ENCODE measurements around the gene HOXB6.

Gene HOXB6

DNA sequence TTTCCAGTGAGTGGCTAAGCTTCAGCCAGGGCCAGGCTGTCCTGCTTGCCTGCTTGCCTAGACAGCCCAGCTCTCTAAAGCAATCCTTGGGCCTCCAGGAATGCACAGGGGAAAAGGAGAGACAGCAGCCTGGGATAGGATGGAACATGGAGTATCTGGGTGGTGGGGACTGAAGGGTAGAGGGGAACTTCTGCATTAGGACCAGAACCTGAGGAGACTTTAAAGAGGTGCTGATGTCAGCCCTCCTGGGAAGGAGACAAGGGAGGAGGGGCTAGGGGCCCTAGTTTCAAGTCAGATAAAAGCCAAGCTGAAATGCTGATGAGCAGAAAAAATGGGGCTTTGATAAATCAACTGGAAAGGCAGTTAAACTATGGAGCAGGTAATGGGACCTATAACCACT lies 4.2 kb upstream of the HOXB6 start:
- no peak for DNase-seq

DNA sequence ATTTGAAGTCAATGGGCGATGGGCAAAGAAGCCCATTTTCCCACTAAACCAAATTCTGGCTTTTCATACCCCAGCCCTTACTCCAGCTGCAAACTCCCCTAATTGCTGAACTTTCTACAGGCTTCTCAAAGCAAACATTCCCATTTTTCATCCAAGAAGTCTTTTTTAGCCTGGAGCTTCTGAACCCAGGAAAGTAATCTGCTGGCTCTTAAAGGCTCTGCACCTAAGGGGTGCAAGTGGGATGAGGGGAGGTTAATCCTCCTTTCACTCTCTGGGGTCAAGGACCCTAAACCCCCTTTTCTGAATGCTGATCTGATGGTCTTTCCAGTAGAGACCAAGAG lies 3.7 kb upstream of the HOXB6 start:
- DNase-seq: no peak

DNA sequence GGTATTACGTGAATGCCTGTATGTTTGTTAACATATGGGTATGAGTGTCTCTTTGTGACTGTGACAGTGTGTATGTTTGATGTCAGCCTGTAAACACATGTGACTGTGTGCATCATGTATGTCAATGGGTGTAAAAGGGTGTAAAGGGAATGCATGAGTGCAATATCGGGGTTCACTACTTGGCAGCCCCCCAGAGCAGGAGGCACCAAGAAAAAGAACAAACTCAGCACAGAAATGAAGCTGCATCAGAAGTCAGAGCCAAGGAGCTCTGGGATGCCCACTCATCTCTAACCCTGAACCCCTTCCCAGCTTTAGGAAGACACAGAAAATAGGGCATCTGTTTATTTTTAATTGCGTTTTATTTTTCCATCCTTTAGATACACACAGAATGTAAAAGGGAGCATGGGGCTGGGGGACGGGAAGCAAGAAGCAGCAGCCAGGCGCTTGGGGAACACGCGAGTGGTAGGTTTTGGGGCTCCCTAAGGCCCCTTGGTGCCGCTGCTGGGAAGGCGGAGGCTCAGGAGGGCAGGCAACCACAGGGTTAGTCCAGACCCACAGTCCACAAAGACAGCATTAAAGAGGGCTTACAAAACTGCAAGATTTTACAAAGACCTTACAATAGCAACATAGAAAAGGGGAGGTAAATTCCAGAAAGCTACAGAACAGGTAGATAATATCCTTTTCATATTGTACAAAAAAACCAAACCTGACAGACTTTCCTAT lies 2.3 kb upstream of the HOXB6 start:
- DNase-seq: no peak

DNA sequence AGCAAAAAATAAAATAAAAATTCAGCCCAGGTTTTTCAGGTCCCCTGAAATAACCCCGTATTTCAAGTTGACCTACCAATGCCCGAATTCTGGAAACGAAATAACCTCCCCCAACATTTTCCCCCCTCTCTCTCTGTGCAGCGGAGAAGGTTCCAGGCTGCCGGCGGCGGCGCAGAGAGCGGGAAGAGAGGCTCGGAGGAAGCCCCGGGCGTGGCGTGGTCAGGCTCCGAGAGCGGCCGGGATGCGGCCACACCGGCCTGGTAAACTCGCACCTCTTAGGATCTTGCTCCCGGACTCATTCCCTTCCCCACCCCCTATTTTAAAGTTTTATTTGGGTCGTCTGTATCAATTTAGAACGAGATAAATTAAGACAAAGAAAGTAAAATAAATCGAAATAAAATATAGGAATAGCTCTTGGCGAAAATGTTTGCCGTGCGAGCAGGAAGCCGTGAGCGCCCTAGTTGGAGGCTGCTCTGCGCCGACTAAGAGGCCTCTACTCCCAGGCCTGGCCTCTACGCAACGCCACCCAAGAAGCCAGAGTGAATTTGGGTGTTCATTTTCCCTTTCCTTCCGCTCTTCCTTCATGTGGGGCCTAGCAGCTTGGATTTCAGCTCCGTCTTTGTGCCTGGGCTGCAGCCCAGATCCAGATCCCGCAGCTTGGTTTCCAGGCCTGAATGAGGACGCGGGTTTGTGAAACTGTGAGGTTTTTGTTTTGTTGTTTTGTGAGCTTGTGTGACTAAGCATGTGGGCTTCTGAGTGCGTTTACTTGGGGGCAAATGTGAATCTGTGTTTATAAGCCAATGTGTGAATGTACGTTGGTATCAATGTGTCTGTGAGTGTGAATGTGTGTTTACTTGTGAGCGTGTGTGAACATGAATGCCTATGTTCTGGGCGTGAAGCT lies 1.5 kb upstream of the HOXB6 start:
- DNase-seq: no peak

DNA sequence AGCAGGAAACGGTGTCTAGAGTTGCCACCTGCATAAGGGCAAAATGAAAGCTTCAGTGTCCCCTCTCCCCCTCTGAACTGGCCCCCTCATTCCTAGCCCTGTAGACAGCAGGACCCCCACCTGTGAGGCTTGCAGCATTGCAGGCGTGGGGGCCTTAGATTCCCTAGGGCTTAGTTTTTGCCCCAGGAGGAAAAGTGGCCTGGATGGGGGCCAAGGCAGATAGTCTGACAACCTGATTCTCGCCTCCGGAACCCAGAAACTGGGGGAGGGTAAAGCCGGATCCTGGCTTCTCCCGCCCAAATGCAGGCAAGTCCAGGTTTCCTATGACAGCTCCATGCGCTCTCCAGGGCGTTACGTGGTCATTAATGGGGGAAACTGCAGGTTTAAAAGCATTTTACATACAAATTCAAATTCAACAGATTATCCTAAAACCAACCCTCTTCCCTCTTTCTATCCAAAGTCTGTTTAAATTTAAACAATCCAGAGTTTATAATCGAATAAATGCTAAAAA lies 678 bp upstream of the HOXB6 start:
- DNase-seq: no peak

DNA sequence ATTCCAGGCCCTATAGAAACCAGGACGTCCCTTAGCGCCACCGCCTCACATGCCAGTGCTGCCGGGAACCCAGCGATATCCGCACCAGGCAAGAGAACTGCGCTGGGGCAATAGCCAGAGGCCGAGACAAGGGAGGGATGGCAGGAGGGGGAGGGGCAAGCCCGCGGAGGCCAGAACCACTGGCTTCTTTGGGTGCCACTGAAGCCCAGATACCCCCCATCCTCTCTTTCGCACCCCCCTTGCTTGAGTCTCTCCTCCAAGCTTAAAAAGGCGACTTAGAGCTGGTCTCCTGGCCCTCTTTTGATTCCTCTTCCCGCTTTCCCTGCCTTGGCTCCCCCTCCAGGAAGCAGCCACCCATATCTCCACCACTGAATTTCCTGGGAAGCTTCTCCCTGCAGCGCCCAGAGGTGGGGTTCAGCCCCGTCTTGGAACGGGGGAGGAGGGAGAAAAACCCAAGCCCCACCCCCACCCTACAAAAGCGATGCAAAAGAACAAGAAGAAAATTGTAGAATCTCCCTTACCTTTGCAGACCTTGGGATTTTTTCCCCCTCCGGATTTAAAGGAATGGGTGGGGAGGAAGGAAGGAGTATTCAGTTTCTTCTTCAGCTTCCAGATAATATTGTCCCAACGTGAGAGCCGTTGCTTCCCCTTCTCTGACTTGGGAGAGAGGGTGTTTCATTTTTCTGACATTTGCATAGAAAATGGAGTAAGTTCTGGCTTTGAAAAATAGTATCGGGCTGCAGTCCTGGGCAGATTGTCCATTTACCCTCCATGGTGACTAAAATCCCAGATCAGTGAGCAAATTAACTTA lies 622 bp downstream of the HOXB6 start:
- DNase-seq: no peak

DNA sequence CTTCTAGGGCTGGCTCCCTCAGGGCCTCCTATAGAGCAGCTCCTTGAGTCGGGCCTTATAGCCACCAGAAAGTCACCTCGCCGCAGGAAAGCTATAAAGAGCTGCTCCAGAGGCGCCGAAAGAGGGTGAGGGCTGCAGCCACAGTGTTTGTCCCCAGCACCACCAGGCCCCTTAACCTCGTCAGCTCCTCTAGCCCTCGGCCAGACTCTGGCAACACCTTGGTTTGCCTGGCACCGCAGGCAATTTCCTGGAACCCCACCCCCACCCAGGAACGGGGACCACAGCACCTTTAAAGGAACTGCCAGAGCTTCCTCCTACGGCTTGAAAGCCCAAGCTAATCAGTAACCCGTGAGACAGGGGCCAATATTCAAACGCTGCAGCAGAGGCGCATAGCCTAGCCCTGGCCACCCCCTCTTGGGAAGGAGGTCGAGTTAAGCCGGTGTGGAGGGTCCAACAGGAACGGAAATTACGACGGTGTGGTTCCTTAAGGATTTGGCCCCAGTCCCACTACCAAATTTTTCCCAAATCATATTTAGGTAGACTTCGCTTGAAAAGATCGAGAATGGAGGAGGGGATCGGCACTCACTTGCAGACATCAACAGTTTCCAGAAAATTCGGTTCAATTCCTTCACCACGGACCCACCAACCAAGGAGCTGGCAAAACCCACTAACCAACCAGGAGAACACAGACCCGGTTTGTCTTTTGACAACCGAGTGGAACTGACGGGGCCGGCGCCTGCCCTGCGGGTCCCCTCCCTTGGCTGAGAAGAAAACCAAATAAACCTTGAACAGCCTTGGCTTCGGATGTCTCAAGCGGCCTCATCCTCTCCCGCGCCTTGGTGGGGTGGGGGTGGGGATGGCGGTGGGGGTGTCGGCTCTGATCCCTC lies 3.0 kb downstream of the HOXB6 start:
- no peak for DNase-seq

DNA sequence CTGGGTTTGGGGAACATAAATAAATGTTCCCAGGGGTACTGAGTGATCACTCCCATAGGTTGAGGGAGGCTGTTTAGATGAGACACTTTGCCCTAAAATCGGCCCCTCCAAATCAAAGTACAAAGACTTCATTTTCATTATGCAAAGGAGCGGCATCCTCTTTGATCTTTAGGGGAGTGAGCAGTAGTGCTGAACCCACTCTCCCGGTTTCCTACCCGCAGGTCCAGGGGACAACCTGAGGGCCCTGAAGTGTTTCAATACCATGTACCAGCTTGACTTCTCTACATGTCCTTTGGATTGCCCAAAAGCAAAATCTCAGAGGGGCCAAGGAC lies 3.6 kb downstream of the HOXB6 start:
- DNase-seq: no peak

DNA sequence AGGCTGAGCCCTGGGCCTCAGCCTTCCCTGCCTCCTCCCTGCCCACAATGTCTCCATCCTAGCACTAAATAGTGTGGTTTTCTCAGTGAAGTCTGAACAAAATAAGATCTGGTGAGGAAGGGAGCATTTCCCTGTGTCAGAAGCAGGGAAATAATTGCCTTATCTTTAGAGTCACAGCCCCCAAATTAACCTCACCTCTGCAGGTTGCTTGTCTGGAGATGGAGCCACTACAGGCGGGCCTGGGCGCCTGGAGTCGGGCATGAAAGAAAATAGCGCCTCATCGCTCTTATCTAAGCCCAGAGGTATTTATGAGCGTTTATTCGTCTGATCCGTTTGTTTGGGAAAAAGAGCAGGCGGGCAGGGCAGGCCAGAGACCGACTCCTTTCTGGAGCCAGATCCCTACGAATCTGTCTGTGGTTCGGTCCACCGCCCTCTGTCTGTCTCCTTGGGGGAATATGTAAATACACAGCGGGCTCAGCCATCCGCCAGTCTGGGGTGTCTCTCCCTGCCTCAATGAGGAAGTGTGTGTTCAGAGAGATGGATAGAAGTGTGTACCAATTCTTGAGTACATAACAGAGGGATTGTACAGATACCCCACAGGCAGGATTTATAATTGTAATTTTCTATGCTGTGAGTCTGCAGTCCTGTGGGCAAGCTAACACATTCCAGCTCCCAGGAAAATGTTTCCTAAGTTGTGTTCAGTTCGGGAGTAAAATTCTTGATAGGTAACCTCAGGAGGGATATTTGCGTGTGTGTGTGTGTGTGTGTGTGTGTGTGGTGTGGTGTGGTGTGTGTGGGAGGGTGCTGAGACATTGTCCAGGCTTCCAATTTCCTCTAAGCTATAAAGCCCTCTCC lies 4.3 kb downstream of the HOXB6 start:
- no peak for DNase-seq

DNA sequence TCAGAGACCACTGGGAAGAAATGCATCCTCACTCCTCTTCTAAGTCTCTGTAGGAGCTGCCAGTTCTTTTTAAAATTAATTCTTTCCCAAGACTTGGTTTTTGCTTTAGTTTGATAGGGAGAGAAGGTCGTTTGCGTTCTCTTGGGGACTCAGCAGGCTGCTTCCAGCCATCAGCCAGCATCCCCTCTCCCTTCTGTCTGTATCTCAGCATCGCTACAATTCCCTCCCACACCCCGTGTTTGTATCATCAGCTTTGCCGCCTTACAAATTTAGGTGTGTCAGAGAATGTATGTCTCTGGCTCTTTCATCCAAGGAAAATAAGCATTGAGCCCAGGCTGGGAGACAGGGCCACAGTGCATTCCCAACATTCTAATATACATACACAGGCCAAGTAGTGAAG lies 5.4 kb downstream of the HOXB6 start:
- DNase-seq: no peak

DNA sequence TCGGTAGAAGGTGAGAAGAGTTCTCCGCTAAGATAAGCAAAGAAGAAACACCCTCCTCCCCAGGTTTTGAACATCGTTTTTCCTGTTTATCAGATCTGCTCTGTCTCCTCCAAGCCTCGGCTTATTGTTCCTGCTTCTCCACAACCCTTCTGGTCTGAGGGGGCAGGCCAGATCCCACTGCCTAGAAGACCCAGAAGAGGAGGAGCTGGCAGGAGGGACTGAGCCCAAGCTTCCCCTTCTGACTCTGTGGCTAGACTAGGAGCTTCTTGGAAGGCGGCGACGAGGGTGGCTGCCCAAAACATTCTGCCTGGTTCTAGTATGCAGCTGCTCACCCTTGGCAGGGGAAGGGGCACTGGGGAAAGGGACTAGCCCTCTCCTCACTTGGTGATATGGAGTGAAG lies 6.0 kb downstream of the HOXB6 start:
- DNase-seq: no peak

DNA sequence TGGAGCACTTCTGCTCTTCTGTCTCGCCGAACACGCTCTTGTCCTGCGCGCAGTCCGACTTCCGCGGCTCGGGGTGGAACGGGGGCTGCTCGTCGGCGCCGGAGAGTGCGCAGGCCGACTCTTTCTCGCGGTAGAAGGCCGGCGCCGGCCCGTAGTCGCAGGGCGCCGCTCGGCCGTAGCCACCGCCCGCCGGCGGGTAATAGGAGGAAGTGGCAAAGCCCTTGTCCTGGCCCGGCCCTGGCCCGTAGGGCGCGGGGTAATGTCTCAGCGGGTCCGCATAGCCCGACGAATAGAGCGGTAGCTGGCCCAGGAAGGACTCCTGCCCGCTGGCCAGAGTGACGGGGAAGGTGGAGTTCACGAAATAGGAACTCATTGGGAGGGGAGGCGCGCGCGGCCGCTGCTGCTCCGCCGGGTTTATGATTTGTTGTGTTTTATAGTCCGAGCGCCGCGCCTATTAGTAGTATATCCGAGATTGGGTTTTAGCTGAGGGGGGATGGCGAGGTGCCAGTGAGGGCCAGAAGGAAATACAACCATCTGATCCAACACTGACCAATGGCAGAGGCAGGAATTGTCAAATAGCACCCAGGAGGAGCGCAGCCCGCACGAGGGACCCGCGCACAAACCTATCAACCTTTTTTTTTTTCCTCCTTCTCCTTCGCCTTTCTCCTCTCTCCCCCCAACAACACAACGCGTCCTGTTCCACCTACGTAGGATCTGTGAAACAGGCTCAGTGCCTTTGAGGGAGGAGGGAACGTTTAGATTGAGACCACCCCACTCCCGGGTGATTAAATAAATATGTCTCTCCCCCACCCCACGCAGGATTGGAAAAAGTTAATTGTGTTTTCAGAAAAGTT lies 6.8 kb downstream of the HOXB6 start:
- DNase-seq: no peak

DNA sequence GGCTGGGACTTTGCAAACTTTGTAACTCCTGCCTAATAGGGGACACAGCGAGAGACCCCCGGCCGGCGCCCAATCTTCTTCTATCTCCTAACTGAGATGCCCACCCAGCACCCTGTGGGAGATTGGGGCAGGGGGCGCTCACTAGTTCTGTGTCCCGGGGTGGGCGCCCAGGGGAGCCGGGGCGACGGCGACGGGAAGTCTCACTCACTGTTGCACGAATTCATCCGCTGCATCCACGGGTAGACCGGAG lies 7.3 kb downstream of the HOXB6 start:
- DNase-seq: no peak

DNA sequence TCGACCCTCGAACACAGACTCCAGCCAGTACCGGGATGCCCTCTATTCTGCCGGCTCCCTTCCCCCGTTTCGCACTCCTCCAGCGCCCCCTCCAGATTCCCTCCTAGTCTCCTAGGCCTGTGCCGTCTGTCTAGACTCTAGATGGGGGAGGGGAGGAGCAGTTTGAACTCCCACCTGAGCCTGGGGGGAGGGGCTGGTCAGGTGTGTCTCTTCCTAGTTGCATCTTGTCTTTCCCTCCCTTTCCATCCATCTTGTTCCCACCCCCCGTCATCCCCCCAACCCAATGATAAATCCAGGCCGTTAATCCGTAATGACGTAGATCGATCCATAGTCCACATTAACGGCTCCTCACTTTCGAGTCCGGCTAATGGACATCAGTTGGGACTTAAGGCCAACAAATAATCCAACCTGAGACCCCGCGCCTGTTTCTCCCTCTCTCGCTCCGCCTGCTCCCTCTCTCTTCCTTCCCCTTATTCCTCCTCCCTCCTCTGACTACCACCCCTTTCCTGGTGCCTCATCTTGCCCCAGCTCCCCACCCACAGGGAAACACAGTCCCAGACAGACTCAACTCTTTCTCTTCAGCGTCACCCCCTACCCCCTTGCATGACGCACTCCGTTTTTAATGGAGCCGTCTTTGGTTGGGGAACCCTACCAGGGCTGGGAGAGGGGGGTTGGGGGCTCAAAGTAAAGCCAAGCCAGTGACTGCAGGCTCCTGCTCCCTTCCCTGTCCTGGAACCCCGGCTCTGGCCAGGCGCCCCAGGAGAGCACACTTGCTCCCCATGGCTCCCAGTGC lies 7.9 kb downstream of the HOXB6 start:
- no peak for DNase-seq

DNA sequence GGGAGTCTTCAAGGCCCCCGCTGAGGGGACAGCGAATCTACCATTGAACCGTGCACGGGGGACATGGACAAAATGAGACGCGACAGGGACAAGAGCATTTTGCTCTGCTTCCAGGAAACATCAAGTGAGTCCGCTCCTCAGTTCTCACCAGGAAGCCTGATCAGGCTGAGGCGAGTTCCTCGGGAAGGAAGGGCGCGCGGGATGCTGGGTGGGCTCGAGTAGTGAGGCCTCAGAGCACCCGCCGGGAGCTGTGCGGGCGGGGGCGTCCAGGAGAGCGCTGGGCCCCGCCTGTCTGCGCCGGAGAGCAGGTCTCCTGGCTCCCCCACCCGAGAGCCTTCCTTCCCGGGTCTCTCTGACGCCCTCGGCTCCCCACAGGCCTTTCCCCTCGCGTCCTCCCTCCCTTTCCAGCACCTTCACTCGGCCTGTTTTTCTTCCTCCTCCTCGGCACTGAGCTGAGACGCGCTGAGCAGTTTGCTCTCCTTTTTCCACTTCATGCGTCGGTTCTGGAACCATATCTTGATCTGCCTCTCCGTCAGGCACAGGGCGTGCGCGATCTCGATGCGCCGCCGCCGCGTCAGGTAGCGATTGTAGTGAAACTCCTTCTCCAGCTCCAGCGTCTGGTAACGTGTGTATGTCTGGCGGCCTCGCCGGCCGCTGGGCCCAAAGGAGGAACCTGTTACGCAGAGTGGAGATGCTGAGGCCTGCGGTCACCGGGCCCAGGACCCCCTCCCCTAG lies 8.6 kb downstream of the HOXB6 start:
- no peak for DNase-seq

DNA sequence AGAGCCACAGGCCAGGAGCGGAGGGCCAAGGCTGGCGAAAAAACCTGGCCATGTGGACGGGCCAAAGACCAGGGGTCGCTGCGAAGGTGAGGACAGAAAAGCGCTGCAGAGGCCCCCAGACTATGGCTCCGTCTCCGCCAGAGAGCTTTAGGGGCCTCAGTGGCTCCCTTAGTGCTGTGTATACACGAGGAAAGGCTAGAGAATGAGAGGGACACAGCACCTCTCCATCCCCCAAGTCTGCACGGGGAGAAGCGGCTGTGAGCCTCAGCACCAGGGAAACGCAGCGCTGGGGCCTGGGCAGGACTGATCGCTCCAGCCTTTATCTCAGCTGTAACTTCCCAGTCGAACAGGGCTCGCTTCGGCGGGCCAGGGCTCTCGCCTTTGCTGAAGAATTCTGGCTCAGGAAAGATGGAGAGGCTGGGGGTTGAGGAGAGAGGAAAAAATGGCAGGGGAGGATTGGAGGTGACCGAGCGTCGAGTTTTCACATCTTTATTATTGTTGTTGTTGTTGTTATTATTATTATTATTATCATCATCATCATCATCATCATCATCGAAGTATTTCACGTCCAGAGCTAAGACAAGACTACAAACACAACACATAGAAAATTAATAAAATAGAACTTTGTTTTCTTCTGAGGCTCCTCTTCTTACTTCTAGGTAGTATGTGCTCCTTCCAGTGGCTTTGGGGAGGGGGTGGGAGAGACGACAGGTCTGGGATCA lies 9.3 kb downstream of the HOXB6 start:
- no peak for DNase-seq

DNA sequence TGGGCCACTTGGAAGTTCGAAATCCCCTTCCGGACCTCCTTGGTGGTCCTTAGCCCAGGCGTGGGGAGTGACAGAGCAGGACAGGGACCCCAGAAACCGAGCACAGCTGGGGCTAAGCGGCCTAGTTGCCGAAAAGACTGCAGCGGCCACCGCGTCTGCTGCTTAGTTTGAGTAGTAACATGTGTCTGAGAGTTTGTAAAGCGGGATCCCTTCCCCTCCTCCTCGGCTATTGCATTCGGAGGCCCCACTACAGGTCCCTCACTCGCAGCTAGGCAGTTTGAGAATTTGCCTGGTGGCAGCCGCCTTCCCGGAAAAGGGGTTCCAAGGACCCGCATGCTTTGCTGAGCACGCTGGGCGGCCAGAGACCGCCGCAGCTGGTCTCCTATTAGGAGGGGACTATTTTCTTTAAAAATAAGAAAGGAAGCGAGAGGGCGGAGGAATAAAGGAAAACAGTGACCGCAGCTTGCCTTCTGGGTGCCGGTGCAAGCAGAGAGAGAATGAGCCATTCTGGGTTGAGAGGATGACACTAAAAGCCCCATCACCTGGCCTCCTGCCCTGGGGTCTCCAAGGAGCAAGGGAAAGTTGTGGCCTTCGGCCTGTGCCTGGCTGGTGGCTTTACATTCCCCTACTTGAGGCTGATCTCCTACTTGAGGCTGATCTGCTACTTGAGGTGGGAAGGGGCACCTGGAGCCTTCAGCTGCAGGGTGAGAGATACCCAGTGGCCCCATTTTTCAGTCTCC lies 10.1 kb downstream of the HOXB6 start:
- no peak for DNase-seq
